GM19397 (cell line): ENCODE data around the gene PSMB9.

Experiments
- ATAC-seq: cut with Tn5 transposase; IDR thresholded peaks from one replicate; pipeline ENCODE4 v1.9.1; 2021; ENCODE audit warnings: mild to moderate bottlenecking, moderate library complexity; ENCODE audit not compliant: unreplicated experiment

Gene PSMB9

DNA sequence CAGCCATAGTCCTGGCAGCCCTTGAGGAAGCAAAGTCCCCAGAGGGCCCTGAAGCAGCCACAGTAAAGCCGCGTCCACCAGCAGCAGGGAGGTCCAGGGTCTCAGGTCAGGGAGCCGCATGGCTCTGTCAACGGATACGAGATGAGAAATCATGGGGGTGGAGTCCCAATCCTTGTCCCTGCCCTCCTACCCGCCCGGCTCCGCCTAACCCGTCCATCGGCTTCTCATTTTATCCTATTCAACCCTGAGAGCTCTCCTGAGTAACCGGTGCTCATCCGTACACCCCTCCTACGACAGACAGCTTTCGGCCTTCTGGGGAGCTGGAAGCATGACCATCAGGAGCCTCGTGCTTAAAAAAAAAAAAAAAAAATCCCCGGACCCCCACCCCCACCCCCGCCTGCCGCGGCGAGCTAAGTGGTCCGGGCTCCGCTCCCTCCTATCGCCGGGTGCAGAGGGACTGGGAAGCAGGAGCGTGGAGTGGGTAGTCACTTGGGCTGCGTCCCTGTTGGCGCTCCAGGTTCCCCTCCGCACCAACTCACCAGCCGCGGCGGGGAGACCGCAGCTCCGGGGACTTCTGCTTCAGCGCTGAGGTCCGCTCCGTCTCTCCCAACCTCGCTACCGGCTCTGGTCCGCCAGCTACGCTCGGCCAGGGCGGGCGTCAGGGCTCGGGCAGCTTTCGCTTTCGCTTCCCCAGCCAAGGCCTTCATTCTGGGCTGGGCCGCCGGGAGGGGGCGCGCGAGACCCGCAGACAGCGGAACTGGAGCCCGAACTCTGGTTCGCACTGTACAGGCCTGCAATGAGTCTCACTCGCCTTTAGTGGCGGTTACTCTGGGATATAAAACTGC, 15.7 kb upstream of the PSMB9 start, which contains the start of gene TAP2:
TSS of gene TAP2 (minus strand) at position 626 of the 845 bp plus-strand sequence. CDS start at position 120, 506 bp downstream.
- ATAC-seq: peak; percentile 78

GRCh38 chr6:32839356-32839755, 14.6 kb upstream of the PSMB9 start:
- ATAC-seq: no peak

DNA sequence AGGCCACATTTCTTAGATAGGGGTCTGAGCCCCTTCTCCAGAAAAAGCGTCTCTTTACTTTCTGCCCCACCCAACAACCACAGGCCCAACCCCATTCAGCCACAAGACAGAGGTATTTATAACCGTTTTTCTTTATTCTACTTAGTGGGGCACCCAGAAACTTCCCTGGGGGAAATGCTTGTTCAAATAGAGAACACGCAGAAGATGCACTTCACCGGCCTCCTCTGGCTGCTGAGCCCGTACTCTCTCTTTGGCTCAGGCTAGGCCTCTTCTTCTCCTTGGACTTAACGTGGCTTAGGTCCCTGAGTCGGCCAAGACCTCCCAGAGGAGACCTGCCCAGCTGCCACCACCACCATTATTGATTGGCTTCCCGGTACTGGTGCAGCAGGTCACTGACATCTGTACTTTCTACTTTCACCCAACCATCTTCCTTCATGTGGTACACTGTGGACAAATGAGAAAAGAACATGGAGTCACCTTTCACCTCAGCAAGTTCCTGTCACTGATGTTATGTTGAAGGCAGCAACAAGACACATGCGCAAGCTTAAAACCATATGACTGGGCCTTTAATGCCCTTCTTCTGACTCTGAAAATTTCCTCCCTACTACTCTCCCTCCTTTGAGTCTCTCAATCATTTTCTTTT, 13.3 kb upstream of the PSMB9 start:
- no peak for ATAC-seq

GRCh38 chr6:32842021-32842650, 11.9 kb upstream of the PSMB9 start:
- no peak for ATAC-seq

- ATAC-seq: no peak
These were observed 11.3 kb upstream of the PSMB9 start for GRCh38 chr6:32842690-32843089.

DNA sequence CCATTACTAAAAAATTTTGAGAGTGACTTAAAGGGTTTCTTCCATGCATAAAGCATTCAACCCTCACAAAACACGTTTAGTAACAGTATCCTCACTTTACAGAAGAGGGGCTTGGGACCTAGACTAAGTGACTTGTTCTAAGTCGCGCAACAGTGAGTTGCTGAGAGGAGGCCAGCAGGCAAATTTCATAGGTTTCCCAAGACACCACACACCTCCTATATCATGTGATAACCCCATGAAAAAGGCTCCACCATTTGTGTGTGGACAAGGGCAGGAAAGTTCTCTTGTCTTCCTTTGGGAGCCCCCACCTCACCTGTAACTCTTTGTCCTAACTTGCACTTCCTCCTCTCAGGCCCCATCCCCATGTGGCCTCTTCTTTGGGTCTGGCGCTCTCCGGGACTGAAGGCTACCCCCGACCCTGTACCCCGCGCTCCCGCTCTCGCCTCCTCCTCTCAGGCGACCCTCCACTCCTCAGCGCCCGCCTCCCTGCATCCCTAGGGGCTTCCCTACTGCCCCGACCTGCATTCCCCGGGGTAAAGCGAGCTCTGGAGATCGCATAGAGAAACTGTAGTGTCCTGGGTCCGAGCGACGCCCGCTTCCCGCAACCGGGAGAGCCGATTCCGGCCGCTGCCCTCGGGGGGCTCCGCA, 10.5 kb upstream of the PSMB9 start:
- ATAC-seq: no peak

DNA sequence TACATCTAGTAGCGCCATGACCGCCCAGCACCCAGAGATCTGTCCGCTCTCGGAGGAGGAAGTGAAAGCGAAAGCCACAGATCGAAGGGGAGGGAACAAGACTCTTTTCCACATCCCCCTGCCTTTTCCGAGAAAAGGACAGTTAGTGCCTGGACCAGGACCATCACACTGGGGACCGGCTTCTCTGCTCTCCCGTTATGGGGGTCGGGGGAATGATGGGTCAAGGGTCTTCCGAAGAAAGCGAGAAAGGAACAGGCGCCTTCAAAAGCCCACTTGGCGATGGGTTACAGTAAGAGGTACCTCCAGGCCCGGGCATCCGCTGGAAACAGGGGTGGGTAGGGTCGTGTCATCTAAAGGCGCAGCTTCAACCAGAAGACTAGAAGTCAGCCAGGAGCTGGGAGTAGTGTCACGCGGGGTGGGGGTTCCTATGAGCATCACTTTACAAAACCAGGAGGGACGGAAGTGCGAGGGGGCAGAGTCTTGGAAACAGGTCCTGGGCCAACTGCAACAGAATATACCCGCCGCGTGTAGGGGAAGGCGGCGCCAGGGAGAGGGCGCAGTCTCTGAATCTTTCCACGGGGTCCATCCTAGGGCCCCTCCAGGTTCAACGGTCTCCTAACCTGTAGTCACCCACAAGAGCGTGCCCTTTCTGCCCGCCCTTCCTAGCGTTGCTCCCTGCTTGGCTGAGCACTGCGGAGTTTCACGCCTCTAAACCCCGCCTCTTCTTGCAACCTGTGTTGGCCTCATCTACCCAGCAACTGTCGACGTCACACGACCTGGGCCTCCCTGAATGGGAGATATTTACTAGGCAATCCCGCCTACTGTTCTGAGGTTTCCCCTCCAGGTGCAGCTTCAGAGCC, 9.8 kb upstream of the PSMB9 start, which contains the start of gene PSMB8:
TSS of gene PSMB8 (minus strand) at position 69 of the 860 bp plus-strand sequence. CDS start at position 18, 51 bp downstream.
- peak; percentile 64 for ATAC-seq

DNA sequence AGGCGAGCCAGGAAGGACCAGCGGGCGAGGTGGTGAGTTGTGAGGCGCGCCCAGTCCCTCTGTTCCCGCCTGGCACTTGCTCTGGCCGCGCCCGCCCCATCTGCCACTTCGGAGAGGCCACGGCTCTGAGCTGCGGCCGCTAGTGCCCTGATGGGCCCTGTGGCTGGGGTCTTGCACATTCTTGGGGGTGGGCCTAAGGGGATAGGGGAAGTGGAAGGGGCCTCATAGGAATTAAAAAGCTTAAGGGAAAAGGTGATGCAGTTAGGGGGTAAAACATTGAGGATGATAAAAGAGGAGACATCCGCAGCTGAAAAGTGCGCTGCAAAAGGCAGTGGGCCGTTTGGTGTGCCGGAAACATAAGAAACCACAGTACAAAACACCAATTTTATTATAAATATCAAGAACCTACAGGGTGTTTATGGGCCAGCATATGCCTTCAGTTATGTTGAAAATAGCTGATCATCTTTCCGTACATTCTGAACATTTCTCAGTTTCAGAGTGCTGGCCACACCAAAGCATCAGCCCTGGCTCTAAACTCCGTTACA, 9.1 kb upstream of the PSMB9 start:
- ATAC-seq: no peak

DNA sequence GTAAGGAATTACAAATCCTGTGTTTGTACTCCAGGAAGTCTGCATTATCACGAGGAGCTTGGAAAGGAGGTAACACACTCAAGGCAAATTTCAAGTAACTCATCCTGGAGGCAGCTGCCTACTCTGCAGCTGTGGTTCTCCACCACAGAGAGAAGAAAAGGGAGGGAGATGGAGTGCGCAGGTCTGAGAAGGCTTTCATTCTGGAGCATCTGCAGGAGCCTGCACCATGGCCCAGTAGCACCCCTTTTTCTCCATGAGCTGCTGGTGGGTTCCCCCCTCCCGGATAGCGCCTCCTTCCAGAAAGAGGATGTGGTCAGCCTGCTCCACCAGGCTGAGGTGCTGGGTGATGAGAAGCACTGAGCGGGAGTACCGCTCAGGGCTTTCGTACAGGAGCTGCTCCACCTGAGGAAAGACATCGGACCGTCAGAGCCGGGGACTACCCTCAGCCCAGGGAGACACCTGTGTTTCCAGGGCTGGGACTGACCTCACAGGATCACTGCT, 8.6 kb upstream of the PSMB9 start:
- no peak for ATAC-seq

DNA sequence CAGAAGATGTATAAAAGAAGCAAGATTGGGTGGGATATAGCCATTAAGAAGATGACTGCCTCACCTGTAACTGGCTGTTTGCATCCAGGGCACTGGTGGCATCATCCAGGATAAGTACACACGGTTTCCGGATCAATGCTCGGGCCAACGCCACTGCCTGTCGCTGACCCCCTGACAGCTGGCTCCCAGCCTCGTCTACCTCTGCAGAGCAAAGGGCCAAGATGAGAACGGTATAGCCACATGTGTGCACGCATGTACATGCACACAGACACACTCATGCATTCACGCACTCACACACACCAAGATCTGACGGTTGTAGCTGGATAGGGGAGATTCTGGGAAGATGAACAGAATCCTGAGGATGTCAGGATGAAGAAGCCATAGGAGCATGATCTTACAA, 7.0 kb upstream of the PSMB9 start:
- no peak for ATAC-seq

GRCh38 chr6:32847795-32848194, 6.2 kb upstream of the PSMB9 start:
- ATAC-seq: no peak

GRCh38 chr6:32849126-32849525, 4.9 kb upstream of the PSMB9 start:
- ATAC-seq: no peak

DNA sequence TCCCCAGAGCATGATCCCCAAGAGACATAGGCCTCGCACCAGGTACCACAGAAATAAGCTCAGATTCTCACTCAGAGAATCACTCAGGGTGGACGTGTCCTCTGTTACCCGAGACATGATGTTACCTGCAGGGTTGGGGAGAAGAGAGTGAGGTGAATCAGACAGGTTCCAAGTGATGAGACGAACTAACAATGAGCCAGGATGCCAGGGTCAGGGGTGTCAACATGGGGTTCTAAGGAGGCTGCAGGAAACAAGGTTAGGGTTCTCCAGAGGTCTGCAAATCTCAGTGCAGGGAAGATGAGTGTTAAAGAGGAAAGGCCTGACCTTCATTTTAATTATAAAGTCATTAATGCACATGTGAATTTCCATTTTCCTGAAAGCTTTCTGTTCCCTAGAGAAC, 3.0 kb upstream of the PSMB9 start:
- ATAC-seq: no peak

GRCh38 chr6:32852018-32852843, 1.8 kb upstream of the PSMB9 start:
- ATAC-seq: no peak

DNA sequence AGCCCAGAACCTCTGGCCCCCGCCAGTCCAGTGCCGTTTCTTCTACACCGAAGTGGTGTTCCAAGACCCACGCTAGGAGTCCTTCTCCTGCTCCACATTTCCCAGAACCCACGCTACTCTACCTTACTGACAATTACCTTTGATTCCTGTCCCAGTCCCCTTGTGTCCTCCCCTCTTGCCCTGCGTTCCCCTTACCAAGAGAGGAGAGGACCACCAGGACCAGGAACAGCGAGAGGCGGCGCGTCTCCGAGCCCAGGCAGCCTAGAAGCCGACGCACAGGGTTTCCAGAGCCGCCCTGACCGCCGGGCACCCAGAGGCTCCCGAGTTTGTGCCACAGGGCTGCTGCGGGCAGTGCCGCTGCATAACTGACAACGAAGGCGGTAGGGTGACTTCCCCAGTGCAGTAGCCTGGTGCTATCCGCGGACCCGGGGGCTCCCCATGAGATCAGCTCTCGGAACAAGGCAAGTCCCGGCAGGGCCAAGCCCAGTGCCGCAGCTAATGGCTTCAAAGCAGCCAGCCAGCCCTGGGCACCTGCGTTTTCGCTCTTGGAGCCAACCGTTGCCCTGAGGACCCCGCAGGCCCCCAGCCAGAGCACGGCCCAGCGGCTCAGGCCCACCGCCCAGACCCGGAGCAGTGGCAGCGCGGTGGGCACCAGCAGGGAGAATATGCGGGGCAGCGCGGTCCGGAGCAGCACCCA, 1.0 kb upstream of the PSMB9 start:
- ATAC-seq: peak; percentile 12

GRCh38 chr6:32854376-32855178, 585 bp downstream of the PSMB9 start:
- ATAC-seq: peak; percentile 11

DNA sequence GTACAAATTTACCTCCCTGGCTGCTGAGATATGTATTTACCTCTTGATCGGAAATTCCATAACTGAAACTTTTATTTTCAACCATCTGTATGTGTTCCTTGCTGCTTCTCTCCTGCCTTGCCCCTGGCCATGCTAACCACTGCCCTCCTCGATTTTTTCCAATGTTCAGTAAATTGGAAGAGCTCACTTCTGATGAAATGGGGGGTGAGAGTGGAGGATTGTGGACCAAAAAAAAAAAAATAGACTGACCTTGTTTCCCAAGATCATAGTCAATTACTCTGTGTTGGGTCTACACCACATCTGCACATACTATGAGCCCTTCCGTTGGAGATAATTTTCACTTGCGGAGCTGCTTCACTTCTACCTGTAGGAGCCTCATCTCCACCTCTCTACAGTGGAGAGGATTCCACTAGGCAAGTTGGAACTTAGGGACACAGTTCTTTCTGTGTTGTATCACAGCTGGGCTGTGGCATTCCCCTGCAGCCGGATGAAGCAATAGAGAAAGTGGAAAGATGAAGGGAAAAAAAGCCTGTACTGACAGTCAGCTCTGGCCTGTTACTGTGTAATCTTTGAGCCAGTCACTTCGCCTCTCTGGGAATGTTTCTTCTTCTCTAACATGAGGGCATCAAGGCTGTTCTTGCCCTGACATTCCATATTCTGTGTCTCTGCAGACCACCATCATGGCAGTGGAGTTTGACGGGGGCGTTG, 1.6 kb downstream of the PSMB9 start:
- ATAC-seq: no peak
